Measurements from ENCODE around the gene CRIP3. TPM values are rescaled to one million over a fixed set of nuclear protein-coding genes. Genes with fewer than 3 reads are reported as not detected.

Gene CRIP3
- total RNA-seq, 1 experiment from 2014 or later, result 16.9 TPM

GRCh38 chr6:43269273-43270007 is 39.2 kb downstream of the CRIP3 start:
- Histone ChIP-seq H3T11ph (ENCODE audit: low read length) (no peak overlapping the region), H4K20me1 (ENCODE audit: control insufficient read depth, insufficient read depth, insufficient read length) (no peaks in the 10 kb centered on the region), H3K4ac (ENCODE audit: low read depth, low read length) (no peak overlapping the region), H2AFZ (ENCODE audit: low read length) (no peak overlapping the region), H2AK5ac (ENCODE audit: insufficient read length, low read length) (no peak overlapping the region), H2BK20ac (ENCODE audit: low read depth, low read length, poor library complexity, severe bottlenecking) (no peak overlapping the region), H3K9me3 (ENCODE audit: control insufficient read depth, low read depth, low read length) (no peaks in the 10 kb centered on the region), H2BK15ac (ENCODE audit: low read depth, low read length) (no peak overlapping the region), H3K23ac (ENCODE audit: insufficient read length, low read depth, low read length) (no peak overlapping the region), H3K27ac (ENCODE audit: insufficient read length, low read depth, low read length) (no peak overlapping the region), H4K91ac (ENCODE audit: insufficient read length, low read depth, low read length) (no peak overlapping the region), H3K56ac (ENCODE audit: insufficient read length, low read depth, low read length) (no peak overlapping the region), H3K27me3 (ENCODE audit: insufficient read depth, low read length) (peaks cover 13% of the 10 kb centered on the region), H3K4me2 (ENCODE audit: insufficient read depth, insufficient read length, low read length) (peak overlapping the region; percentile 12), H4K5ac (ENCODE audit: insufficient read length, low read depth, low read length) (no peak overlapping the region), H3K23me2 (ENCODE audit: insufficient read length, low read depth, low read length, poor library complexity, severe bottlenecking) (no peaks in the 10 kb centered on the region), H3K9ac (ENCODE audit: extremely low read depth, insufficient read length, low read length) (no peak overlapping the region), H3K14ac (ENCODE audit: insufficient read depth, low read length) (no peak overlapping the region), H3K4me1 (ENCODE audit: insufficient read depth, low read length) (peaks cover 10% of the 10 kb centered on the region; the same call in 1 of the 2 replicates), H2BK5ac (ENCODE audit: insufficient read length, low read length) (no peak overlapping the region), H3K18ac (ENCODE audit: insufficient read length, low read depth, low read length) (no peak overlapping the region), H3K79me2 (ENCODE audit: insufficient read depth, low read length) (no peaks in the 10 kb centered on the region), H4K8ac (replicated peaks; ENCODE audit: insufficient read length, low read depth, low read length) (no peak overlapping the region), H2BK12ac (ENCODE audit: insufficient read length, low read depth, low read length) (no peak overlapping the region), H2BK120ac (ENCODE audit: low read depth, low read length, poor library complexity, severe bottlenecking) (no peak overlapping the region), H3K79me1 (ENCODE audit: insufficient read depth, low read depth, low read length, poor library complexity, severe bottlenecking) (no peaks in the 10 kb centered on the region)
- H3K4me3 Mint-ChIP-seq, result peak overlapping the region; percentile 34 to 56; a peak in 3 of 5 replicates
- no peak overlapping the region; a peak in 1 of 7 replicates for H3K27ac Mint-ChIP-seq
- peak; percentile 38 for DNase-seq
- no peaks in the 10 kb centered on the region; a peak in 1 of 7 replicates for H3K36me3 Mint-ChIP-seq (ENCODE audit: insufficient read depth in 1 of 3, low read depth in 3 of 3)
- WGBS (ENCODE audit: extremely low coverage, insufficient read length, low lambda C conversion rate), result no CpG with 5 or more reads among the region's 44 CpGs
- TF ChIP-seq CTCF (conservative IDR thresholded peaks at IDR 0.05), result no peak
- peaks cover 30 to 44% of the 10 kb centered on the region in 2 experiments for H3K4me1 Mint-ChIP-seq
- H3K9me3 Mint-ChIP-seq, result no peaks in the 10 kb centered on the region; a peak in 1 of 5 replicates
- H3K27me3 Mint-ChIP-seq (ENCODE audit: low read depth), result peaks cover 64% of the 10 kb centered on the region

All from H9 (cell line).